Measurements from ENCODE around the gene PRCP.

The PRCP gene

DNA sequence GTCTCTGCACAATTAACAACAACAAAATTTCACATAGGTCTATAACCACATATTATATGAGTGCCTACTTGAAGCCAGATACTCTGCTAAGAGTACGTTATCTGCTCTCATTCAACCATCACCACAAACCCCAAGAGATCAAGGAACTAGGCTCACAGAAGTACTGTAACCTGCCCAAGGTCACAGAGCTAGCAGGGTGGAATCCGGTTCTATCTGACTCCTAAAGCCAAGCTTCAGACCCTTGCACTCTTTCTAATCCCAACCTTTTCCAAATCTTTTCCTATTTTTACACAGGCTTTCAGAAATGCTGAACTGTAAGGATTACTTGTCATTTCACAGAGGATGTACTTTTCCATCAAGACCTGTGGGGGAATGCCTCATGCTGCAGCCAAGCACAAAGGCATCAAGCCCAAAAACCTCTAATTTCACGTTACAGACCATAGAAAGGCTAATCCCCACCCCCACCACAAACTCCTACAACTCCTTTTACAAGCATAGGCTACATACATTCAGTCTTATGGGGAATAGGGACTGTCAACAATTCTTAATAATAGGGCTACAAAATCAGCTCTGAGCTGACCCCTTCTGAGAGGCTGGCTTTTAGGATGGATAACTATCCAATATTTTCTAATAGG lies 927 bp downstream of the PRCP start:
- no peak for DNase-seq (ENCODE audit: low read depth)
- H3K4me3 ChIP-seq (ENCODE audit: low read length): peak overlapping the region; percentile 89
- TF ChIP-seq, protein P1, sequence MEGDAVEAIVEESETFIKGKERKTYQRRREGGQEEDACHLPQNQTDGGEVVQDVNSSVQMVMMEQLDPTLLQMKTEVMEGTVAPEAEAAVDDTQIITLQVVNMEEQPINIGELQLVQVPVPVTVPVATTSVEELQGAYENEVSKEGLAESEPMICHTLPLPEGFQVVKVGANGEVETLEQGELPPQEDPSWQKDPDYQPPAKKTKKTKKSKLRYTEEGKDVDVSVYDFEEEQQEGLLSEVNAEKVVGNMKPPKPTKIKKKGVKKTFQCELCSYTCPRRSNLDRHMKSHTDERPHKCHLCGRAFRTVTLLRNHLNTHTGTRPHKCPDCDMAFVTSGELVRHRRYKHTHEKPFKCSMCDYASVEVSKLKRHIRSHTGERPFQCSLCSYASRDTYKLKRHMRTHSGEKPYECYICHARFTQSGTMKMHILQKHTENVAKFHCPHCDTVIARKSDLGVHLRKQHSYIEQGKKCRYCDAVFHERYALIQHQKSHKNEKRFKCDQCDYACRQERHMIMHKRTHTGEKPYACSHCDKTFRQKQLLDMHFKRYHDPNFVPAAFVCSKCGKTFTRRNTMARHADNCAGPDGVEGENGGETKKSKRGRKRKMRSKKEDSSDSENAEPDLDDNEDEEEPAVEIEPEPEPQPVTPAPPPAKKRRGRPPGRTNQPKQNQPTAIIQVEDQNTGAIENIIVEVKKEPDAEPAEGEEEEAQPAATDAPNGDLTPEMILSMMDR (IDR thresholded peaks at IDR 0.05; ENCODE audit: insufficient read depth, low read depth, low read length, missing control alignments): no peak

DNA sequence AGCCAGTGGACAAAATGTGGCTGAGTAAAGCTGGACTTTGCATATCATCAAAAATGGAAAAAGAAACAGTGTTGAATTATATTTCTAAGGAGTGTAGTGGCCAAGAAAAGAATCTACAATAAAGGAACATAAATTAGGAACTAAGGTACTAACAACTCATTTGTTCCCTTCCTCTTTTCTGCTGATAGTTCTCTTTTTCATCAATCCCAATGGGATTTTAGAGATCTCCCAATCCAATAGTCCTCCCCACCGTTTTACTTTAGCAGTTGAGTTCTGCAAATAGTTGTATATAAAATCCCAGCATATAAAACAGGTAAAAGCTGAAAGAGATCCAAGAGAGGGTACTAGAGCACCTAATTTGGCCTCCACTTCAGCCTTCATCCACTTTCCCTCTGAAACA lies 2.0 kb downstream of the PRCP start:
- TF ChIP-seq, protein P1 (IDR thresholded peaks at IDR 0.05; ENCODE audit: insufficient read depth, low read depth, low read length, missing control alignments): no peak
- H3K4me3 ChIP-seq (ENCODE audit: low read length): no peak overlapping the region
- DNase-seq (ENCODE audit: low read depth): no peak

GRCh38 chr11:82896183-82896582 lies 4.0 kb downstream of the PRCP start:
- DNase-seq (ENCODE audit: low read depth): no peak

DNA sequence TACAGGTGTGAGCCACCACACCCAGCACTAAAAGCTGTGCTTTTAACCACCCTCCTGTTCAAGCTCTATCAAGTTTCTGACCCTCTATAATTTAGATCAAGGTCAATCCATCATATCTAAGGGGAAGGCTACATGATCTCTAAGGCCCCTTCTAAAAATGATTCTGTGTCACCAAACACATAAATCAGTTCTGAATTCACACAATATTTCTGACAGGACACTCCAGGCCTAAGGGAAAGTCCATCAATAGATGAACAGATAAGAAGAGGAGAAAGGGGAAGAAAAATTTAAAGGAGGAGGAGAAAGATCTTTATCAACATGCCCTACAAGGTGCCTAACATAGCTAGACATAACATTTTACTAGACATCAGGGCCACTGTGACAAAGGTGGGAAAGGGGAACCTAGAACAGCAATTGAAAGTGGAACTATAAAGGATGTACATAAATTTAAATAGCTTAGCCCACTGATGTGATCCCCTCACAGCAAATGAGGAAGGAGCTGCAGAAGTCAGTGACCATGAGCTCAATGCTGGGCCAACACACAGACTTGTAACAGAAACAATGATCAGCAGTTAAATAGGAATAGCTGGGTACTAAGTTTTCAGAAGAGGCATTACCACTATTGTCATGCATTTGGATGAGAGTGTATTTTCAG lies 4.7 kb downstream of the PRCP start:
- H3K4me3 ChIP-seq (ENCODE audit: low read length): no peak overlapping the region
- DNase-seq (ENCODE audit: low read depth): no peak
- TF ChIP-seq, protein P1 (IDR thresholded peaks at IDR 0.05; ENCODE audit: insufficient read depth, low read depth, low read length, missing control alignments): no peak

More at GRCh38 chr11:82896183-82896582, 4.0 kb downstream of the PRCP start:
- TF ChIP-seq, protein P1 (IDR thresholded peaks at IDR 0.05; ENCODE audit: insufficient read depth, low read depth, low read length, missing control alignments): no peak
- no peak overlapping the region for H3K4me3 ChIP-seq (ENCODE audit: low read length)

- TF ChIP-seq, protein P1 (IDR thresholded peaks at IDR 0.05; ENCODE audit: insufficient read depth, low read depth, low read length, missing control alignments): no peak
- no peak for DNase-seq (ENCODE audit: low read depth)
- no peak overlapping the region for H3K4me3 ChIP-seq (ENCODE audit: low read length)
Measured at GRCh38 chr11:82892611-82893169, 7.5 kb downstream of the PRCP start.

GRCh38 chr11:82890936-82891335 lies 9.3 kb downstream of the PRCP start:
- no peak overlapping the region for H3K4me3 ChIP-seq (ENCODE audit: low read length)
- DNase-seq (ENCODE audit: low read depth): no peak

More at GRCh38 chr11:82890936-82891335, 9.3 kb downstream of the PRCP start:
- TF ChIP-seq, protein P1 (IDR thresholded peaks at IDR 0.05; ENCODE audit: insufficient read depth, low read depth, low read length, missing control alignments): no peak
